ENCODE data around the gene CDRT4.
"Not testable (repeated sequence)": the region's sequence is repeated elsewhere in the genome, so short reads cannot be mapped to it uniquely, and the experiment has no call there.

Gene CDRT4

GRCh38 chr17:15456972-15457722, 10.3 kb downstream of the CDRT4 start:
- peak; percentile 93 for DNase-seq

- DNase-seq = peak; percentile 61
Measured at GRCh38 chr17:15456496-15456895, 10.9 kb downstream of the CDRT4 start.

- no peak for DNase-seq
Measured at GRCh38 chr17:15454346-15454745, 13.1 kb downstream of the CDRT4 start.

GRCh38 chr17:15453782-15454181, 13.6 kb downstream of the CDRT4 start:
- DNase-seq = no peak

- no peak for DNase-seq
Measured at GRCh38 chr17:15453246-15453645, 14.2 kb downstream of the CDRT4 start.

GRCh38 chr17:15452746-15453145, 14.7 kb downstream of the CDRT4 start:
- no peak for DNase-seq

- peak; percentile 7 for DNase-seq
Measured at GRCh38 chr17:15451680-15452079, 15.7 kb downstream of the CDRT4 start.

GRCh38 chr17:15448580-15448956, 18.9 kb downstream of the CDRT4 start:
- no peak for DNase-seq

- no peak for DNase-seq
Measured at GRCh38 chr17:15447928-15448579, 19.4 kb downstream of the CDRT4 start.

- DNase-seq = no peak
Measured at GRCh38 chr17:15446036-15446435, 21.4 kb downstream of the CDRT4 start.

- no peak for DNase-seq
Measured at GRCh38 chr17:15444805-15445204, 22.6 kb downstream of the CDRT4 start.

GRCh38 chr17:15442311-15443180, 24.9 kb downstream of the CDRT4 start:
- no peak for DNase-seq

GRCh38 chr17:15441315-15441714, 26.1 kb downstream of the CDRT4 start:
- DNase-seq = no peak

- DNase-seq = no peak
Measured at GRCh38 chr17:15440347-15440746, 27.1 kb downstream of the CDRT4 start.

GRCh38 chr17:15439205-15439985, 28.0 kb downstream of the CDRT4 start:
- DNase-seq = not testable (repeated sequence)

GRCh38 chr17:15438491-15439105, 28.8 kb downstream of the CDRT4 start:
- no peak for DNase-seq

GRCh38 chr17:15437303-15437635, 30.2 kb downstream of the CDRT4 start:
- no peak for DNase-seq

- DNase-seq = peak; percentile 58
Measured at GRCh38 chr17:15436473-15437302, 30.7 kb downstream of the CDRT4 start.

- DNase-seq = no peak
Measured at GRCh38 chr17:15434956-15435355, 32.5 kb downstream of the CDRT4 start.

GRCh38 chr17:15432807-15433611, 34.4 kb downstream of the CDRT4 start:
- DNase-seq = no peak

GRCh38 chr17:15431766-15432165, 35.7 kb downstream of the CDRT4 start:
- no peak for DNase-seq

Data from femur (tissue), 1 donor.